ENCODE data around the gene LRP5.

The LRP5 gene

DNA sequence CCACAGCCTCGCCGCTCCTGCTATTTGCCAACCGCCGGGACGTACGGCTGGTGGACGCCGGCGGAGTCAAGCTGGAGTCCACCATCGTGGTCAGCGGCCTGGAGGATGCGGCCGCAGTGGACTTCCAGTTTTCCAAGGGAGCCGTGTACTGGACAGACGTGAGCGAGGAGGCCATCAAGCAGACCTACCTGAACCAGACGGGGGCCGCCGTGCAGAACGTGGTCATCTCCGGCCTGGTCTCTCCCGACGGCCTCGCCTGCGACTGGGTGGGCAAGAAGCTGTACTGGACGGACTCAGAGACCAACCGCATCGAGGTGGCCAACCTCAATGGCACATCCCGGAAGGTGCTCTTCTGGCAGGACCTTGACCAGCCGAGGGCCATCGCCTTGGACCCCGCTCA lies 35.5 kb downstream of the LRP5 start:
- no peak for DNase-seq

DNA sequence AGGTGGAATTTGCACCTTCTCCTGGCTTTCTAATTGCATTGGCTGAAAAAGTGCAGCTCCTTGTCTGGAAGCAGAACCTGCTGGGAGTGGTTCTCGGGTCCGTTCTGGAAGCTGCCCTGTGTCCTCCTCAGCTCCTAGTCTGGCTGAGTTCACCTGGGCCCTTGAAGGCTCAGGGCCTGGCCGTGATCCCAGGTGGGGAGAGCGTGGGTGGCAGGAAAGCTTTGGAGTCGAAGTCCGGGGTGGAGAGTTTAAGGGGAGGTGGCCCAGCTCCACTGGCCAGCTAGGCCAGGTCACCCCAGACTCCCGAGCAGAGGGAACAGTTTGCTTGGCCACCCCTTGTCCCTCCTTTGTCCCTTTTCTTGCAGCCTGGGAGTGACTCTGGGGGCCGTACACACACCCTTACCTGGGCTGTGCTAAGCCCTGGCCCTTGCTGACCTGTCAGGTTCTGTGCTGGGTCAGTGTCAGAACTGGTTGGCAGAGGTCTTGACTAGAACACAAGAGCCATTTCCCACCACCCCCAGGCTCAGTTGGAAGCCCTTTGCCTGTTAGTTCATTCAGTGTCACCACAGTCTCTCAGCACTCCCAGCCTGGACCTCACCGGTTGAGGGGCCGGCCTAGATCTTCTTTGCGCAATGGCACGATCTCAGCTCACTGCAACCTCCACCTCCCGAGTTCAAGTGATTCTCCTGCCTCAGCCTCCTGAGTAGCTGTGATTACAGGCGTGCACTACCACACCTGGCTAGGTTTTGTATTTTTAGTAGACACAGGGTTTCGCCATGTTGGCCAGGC lies 37.3 kb downstream of the LRP5 start:
- DNase-seq = no peak

DNA sequence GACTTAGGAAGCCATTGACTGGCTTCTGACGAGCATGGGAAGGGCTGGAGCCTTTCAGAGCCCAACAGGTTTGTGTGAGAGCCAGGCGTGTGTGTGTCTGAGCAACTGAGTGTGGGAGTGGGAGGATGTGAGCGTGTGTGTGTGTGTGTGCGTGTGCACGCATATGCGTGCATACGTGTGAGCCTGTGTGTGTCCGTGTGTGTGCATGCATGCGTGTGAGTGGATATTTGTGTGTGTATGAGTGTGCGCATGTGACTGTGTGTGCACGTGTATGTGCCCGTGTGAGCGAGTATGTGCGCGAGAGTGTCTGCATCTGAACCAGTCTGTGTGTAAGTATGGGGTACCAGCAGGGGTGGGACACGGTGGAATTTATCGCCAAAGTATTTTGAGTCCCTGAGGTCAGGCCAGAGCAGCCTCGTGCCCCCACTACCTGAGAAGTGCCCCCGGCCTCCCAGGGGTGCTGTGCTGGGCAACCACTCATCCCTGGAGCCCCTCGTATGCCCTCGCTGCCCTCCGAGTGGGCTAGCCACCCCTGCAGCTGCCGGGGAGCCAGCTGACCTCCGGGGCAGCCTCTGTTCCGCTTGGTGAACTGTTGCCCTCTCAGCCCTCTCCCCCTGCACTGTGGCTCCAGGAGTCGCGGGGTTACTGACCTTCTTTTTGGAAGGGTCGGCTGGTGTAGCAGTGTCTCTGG lies 38.5 kb downstream of the LRP5 start:
- DNase-seq = no peak

DNA sequence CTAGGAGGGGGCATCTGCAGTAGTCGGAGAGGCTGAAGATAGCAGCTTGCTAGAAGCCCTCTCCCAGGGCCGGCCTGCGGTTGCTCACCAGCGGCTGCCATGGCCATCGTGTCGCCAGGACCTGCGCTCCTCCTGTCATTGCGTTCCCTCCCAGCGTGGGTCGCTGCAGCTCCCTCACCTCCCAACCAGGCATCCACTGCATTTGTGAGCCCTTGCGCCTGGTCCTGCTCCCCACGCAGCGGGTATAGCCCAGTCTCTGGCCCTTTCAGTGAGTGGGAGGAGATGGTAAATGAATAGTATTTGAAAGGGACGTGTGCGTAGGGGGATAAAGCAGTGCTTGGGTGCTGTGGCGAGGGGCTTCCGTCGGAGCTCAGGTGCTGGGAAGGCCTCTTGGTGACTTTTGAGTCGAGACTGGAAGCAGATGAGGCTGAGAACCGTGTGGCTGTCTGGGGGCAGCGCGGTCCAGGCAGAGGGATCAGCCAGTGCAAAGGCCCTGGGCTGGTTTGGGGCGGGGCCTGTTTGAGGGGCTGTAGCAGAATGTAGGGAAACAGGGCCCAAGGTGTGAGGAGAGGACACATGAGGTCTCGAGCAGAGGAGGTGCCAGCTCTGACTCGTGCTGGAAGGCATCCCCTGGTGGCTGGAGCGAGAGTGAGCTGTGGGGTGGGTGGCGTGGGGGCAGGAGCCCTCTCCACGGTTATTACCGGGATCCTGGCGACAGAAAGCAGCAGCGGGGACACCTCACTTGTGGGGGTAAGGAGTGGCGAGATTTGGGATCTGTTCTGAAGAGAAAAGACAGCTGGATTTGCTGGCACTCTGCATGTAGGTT lies 39.3 kb downstream of the LRP5 start:
- no peak for DNase-seq

DNA sequence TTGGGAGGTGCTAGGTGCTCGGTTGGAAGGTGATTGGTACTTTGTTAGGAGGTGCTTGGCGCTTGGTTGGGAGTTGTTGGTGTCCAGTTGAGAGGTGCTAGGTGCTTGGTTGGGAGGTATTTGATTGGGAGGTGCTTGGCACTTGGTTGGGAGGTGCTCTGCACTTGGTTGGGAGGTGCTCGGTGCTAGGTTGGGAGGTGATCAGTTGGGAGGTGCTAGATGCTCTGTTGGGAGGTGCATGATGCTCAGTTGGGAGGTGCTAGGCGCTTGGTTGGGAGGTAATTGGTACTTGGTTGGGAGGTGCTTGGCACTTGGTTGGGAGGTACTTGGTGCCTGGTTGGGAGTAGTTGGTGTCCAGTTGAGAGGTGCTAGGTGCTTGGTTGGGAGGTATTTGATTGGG lies 40.2 kb downstream of the LRP5 start:
- DNase-seq = no peak

DNA sequence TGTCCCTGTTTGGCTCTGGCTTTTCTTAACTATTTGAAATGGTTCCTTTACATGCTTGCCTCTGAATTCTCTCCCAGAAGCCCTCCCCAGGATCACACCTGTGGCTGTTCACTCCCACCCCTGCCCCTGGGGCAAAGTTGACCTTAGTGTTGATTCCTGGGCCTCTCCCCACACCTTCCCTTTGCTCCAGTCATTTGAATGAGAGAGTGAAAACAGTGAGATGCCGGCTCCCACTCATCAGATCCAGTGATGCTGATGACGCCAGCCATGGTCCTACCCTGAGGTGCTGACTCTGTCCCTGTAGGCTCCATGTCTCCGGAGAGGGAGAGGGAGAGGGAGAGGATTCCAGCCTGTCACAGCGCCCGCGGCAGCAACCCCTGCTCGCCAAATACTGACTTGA lies 40.7 kb downstream of the LRP5 start:
- DNase-seq = no peak

DNA sequence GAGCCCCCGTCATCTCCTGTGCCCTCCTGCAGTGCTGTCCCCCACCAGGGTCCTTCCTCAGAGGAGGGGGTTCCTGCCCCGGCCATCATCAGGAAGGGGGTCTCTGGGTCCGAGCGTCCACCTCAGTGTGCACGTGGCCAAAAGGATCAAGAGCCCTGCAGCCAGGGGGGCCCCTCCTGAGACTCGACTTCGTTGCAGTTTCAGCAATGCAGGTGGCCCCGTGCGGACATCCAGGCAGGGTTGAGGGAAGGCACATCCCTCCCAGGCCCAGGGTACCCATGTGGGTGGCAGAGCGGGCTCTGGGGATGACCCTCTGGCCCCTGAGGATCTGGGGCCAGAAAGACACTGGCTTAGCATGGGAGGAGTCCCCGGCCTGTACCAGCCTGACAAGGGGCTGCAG lies 41.3 kb downstream of the LRP5 start:
- no peak for DNase-seq

DNA sequence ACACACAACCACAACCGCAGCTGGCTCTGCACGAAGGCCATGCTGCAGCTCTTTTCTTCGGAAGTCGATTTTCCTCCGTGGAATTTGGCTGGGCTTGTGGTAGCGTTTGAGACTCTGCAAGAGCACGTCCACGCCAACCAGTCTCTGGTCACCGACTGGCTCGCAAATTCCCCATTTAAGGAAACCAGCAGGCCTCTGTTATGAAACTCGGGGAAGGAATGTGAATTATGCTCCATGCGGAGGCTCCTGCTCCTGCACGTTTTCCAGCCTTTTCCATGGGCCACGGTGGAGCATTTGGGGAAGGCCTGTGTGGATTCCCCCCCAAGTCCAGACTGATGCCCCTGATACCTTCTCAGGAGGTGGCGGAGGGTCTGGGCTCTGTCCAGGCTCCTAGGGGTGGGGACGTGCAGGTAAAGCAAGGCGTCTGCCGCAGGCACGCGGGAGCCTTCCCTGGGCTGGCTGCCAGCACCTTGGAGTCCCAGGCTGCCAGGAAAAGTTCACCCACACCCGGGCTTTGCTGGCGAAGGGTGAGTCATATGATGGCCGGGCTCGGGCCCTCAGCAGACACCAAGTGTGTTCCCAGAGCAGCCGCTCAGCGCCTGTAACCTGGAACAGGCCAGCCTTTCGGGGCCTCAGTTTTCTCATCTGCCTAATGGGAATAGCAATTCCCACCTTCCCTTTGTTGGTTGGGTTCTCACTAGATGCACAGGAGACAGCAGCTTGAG lies 41.9 kb downstream of the LRP5 start:
- no peak for DNase-seq

DNA sequence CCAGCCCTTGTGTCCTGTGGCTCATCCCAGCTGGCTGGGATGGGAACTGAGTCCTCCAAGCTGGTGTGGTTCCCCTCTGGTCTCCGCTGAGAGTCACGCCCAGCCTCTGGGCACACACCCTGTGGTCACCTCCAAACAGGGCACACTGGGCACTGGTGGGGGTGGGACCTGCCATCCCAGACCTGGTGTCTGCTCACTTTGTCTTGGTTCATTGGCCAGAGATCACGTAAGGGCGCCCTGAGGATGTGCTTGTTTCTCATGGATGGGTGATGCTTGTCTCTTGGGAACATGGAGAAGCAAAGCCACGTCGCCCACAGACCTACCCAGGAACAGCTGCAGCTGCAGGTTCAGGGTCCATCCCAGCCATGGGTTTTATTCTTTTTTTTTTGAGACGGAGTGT lies 43.1 kb downstream of the LRP5 start:
- DNase-seq = no peak

DNA sequence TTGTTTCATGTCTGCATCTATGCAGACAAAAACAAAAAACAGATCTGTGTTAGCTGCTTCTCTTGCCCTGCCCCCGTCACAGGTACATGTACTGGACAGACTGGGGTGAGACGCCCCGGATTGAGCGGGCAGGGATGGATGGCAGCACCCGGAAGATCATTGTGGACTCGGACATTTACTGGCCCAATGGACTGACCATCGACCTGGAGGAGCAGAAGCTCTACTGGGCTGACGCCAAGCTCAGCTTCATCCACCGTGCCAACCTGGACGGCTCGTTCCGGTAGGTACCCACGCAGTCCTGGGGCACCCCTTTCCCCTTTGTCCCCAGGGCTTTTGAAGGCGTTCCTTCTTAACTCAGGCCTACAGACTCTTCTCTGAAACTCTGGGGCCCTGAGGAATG lies 45.2 kb downstream of the LRP5 start:
- DNase-seq = no peak

DNA sequence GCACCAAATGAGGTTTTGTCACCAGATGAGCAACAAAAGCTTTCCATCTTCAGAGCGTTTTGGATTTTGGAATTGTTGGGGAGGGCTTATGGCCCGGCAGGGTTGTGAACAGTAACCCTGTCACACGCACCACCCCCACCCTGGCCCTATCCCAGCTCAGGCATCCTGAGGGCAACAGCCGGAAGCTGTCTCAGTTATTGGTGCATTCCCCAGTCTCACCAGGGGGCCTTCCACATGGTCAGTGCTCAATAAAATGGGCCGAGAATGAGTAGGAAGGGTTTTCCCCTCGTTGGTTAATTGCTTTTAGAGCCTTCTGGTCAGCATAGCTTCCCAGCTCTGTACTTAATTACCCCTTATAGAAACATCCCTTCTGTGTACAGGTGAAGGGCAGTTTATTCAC lies 46.0 kb downstream of the LRP5 start:
- DNase-seq = no peak

DNA sequence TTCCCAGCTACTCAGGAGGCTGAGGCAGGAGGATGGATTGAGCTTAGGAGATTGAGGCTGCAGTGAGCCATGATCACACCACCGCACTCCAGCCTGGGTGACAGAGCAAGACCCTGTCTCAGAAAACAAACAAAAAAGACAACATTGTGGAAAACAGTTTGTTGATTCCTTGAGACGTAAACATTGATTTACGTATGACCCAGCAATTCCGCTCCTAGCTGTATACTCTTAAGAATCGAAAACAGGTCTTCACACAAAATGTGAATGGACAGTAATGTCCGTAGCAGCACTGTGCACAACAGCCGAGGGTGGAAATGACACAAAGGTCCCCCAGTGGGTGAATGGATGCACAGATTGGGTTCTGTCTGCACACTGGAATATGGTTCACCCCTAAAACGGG lies 49.3 kb downstream of the LRP5 start:
- DNase-seq = no peak

DNA sequence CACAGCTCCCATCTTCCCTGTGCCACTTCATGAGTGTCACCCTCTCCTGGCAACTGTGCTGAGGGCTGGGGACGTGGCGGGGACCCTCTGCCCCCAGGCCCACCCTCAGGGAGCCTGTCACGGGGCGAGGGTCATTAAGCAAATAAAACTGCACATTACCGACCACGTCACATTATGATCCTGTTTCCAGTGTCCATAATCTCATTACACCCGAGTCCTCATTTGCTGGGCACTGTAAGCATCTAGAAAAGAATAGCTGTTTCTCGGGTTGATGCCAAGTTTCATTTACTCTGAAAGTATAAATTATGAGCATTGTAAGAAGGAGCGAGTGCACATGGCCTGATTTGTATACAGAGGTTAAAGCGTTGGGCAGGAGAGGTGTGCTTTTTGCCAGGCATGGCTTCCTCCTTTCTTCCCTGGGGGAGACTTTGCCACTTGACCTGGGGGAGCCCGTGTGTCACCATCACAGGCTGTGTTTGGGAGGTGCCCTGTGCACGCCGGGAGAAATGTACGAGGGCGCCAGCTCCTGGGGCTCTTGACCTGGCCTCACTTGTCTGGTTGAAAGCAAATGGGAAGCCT lies 50.5 kb downstream of the LRP5 start:
- DNase-seq = no peak

DNA sequence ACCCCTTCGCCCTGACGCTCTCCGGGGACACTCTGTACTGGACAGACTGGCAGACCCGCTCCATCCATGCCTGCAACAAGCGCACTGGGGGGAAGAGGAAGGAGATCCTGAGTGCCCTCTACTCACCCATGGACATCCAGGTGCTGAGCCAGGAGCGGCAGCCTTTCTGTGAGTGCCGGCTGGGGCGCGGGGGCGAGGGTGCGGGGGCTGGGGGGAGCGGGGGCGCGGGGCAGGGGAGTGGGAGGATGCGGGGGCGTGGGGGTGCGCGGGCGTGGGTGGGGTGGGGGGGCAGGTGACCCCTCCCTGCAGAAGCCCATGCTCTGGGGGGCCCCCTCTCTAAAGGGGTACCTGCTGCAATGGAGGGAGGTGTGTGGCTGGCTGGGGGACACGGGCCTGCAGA lies 51.4 kb downstream of the LRP5 start:
- DNase-seq = no peak

DNA sequence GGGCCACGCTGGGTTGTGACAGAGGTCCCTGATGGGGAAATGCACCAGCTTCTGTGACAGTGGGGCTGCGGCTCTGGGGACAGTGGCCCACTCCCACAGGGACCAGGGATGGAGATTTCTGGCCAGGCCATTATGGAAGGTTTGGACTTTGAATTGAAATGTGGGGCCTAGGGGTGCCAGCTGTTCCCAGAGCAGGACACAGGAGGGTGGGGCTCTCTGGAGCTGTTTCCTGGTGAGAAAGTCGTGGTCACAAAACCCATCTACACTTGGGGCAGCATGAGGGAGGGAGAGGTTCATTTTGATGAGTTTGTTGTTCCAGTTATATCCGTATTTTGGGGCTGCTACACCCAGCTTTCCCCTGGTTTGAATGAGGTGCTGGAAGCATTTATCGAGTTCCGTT lies 52.2 kb downstream of the LRP5 start:
- no peak for DNase-seq

DNA sequence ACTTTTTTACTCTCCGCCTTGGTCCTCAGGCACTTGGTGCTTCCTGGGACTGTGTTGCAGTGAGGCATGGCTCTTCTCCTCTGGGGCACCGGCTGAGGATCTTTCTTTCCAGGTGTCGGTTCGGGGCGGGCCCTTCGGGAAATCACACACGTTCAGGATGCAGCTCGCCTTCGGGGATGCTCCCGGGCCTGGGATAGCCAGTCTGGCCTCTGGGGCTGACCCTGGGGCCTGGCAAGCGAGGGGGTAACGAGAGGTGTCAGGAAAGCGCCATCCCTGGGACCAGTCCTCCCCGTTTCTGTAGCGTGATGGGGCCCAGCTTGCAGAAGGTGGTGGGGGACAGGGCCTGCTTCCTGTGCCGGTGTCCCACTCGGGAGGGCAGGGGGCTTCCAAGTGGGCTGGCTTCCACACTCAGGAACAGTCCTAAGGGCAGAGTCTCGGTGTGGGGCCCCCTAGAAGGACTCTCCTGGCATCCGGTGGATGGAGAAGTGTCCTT lies 53.6 kb downstream of the LRP5 start:
- DNase-seq = no peak

DNA sequence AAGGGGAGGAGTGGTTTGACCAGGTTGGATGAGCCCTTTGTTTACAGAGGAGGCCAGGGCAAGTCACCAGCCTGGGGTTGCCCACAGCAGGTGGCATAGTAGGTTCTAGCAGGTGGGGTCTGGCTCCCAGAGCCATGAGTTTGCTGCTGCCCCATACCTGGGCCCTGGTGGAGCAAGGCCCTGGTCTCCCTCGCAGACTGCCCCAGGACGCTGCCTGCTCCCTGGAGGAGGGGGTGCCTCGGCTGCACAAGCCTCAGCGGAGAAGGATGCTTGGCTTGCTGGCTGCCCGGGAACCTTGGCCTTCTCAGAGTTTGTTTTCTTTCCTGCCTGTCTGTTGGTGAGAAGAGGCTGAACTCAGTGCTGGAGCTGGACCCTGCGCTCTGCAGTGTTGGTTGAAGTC lies 54.9 kb downstream of the LRP5 start:
- DNase-seq = no peak

DNA sequence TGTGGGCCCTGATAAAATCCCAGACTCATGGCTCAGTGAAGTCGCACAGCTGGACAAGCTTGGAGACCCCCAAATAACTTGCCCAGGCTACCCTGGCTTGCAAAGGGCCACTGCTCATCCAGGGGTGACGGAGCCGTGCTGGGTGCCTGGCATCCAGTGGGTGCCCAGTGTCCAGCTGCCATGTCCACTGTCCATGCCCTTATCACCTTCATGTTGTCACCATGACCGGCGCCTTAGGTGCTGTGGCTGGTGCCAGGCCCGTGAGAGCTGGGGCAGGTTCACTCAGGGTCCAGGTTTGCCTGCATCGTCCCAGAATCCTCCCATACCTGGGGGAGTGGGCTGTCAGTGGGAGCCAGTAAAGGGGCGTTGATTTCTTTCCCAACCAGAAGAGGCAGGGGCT lies 57.4 kb downstream of the LRP5 start:
- no peak for DNase-seq

DNA sequence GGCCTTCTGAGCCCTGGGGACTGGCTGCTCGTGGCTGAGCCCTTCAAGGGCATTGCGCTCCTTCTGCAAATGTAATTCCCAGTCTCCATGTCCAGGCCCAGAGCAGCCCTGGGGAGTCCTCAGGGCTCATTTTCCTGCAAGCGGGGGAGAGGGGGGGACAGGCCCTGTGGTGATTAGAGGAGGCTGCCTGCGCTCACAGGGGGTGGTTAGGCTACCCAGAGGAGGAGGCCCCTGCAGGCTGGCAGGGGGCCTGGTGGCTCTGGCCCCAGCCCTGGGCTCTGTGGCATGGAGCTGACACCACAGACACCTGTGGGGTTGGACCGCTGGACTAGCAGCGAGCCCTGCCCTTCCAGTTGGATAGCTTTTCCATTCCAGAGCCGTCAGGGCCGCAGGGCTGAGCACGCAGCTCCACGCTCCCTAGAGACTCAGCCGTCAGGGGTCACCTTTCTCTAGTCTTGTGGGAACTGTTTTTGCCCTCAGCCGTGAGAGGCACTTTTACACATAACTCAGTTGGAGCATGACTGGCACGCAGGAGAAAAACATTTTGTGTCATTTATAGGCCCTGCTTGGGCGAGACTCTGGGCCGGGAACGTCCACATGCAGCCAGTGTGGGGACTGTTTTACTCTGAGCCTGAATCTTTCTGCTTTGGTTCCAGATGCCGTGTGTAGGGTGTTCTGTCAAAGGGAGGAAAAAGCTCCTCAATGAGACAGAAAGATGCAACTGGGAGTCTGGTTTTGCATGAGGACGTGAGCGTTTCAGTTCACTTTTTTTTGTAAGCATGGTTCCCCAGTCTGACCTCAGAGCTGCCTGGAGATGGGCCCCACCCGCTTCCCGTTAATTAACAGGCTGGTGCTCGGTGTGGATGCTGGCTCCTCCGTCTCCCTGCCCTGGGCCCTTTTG lies 58.1 kb downstream of the LRP5 start:
- no peak for DNase-seq

DNA sequence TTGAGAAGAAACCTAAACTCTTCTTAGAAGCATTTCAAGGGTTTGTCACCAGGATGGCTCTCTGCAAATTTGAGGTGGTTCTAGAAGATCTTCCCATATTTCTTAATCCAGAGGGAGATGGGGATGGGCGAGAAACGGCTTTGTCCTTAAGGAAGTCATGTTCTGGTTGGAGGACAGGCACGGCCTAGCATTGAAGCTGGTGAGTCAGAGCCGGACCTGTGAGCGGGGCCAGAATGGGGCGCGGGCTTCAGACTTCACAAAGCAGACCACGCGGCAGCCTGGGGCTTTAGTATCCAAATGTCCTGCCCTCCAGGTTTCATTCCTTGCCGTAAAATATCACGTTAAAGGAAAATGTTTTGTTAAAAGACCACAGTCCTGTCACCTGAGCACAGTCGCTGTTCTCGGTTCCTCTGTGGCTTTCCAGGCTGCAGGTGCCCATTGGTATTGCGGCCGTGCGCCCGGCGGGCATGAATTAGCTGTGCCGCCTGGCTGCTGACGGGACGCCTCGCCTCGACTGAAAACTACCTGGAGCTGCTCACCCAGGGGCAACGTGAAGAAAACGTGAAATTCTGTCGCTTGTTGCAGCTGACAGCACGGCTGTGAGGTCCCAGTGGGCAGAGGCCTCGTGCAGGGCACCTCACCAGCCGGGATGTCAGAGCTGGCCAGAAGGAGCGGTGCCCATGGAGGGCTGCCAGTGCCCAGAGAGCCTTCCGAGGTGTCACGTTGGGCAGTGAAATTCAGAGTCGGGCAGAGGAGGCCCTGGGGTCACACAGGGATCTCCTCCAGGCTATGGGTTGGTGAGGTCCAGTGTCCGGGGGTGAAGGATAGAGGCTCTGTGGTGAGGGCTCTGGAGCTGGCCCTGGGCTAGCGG lies 59.0 kb downstream of the LRP5 start:
- DNase-seq = no peak

DNA sequence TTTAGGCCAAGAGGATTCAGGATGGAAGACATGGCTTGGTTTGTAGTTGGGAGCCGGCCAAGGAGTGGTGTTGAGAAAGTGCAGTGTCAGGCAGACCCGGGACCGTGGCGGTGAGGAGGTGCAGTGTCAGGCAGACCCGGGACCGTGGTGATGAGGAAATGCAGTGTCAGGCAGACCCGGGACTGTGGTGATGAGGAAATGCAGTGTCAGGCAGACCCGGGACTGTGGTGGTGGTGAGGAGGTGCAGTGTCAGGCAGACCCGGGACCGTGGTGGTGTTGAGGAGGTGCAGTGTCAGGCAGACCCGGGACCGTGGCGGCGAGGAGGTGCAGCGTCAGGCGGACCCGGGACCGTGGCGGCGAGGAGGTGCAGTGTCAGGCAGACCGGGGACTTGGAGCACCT lies 59.7 kb downstream of the LRP5 start:
- DNase-seq = no peak

Measured in stimulated activated naive CD4-positive, alpha-beta T cell treated with Interleukin-2 at 50 U/mL for 16 hours (primary cell).